ENCODE measurements around the gene BHLHE40.

DNA sequence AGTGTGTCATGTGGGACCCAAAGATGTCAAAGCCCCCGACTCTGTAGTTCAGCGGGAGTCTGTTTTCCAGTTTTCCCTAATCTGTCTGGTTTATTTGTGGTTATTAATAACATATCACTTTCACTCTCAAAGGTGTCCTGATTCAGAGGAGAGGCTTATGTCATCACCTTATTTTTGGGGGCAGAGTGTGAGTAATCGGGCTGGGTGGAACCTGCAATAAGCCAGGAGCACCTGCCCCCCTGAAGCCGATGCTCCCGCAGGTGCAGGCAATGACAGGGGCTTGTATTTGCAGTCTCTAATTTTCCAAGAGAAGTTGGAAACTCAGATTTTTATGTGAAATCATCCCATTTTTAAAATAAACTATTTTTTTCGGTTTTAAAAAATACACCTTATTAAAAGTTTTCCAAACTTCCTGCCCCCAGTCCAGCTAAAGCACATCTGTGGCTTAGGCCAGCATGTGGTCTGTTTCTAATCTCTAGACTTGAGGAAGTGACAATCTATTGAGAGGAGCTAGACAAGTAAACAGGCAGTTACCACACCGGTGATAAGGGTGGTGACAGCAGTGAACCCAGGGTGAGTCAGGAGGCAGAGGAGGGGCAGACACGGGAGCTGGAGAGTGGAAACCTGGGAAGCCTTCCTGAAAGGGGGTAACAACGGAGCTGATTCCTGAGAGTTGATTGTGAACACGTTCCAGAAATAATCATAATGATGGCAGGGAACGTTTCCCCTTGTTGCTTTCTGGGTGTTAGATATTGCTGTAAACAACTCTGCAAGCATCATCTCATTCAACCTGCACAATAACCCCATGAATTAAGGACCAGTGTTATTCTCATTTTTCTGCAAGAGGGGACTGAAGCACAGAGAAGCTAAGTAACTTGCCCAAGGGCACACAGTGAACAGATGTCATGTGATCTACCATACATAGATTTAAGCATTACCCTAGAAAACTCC is 37.2 kb downstream of the BHLHE40 start:
- TF ChIP-seq, protein P1, sequence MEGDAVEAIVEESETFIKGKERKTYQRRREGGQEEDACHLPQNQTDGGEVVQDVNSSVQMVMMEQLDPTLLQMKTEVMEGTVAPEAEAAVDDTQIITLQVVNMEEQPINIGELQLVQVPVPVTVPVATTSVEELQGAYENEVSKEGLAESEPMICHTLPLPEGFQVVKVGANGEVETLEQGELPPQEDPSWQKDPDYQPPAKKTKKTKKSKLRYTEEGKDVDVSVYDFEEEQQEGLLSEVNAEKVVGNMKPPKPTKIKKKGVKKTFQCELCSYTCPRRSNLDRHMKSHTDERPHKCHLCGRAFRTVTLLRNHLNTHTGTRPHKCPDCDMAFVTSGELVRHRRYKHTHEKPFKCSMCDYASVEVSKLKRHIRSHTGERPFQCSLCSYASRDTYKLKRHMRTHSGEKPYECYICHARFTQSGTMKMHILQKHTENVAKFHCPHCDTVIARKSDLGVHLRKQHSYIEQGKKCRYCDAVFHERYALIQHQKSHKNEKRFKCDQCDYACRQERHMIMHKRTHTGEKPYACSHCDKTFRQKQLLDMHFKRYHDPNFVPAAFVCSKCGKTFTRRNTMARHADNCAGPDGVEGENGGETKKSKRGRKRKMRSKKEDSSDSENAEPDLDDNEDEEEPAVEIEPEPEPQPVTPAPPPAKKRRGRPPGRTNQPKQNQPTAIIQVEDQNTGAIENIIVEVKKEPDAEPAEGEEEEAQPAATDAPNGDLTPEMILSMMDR (IDR thresholded peaks at IDR 0.05; ENCODE audit: poor library complexity, severe bottlenecking), result no peak
- no peak for TF ChIP-seq POLR2AphosphoS5 (IDR thresholded peaks at IDR 0.05)
- TF ChIP-seq EZH2 (IDR thresholded peaks at IDR 0.05; ENCODE audit: borderline replicate concordance, insufficient read depth, low read length, poor library complexity, severe bottlenecking), result no peak
- no peak for TF ChIP-seq EP300 (conservative IDR thresholded peaks at IDR 0.05; ENCODE audit: poor library complexity, severe bottlenecking)
- no peak for TF ChIP-seq RAD21 (conservative IDR thresholded peaks at IDR 0.05)

All from neural cell (in vitro differentiated cells).